Uterus (tissue), 2 donors: ENCODE data around the gene ZC3H13.

Experiments
- CTCF ChIP-seq, 4 experiments: fragments of 200-600 bp in 2 of 4; fragments of 450-650 bp in 2 of 4; sonication (generic) in 2 of 4; IDR thresholded peaks; one replicate each; pipeline ENCODE4 v1.5.1; 2016 to 2019; ENCODE audit warnings: antibody characterized with exemption in 4 of 4, mild to moderate bottlenecking in 2 of 4, moderate library complexity in 1 of 4
- POLR2A ChIP-seq, 2 donors: fragments of 450-650 bp; IDR thresholded peaks; one replicate each; pipeline ENCODE4 v1.6.1; 2016; ENCODE audit warnings: antibody characterized with exemption in 2 of 2, mild to moderate bottlenecking in 1 of 2, moderate library complexity in 1 of 2

- TF ChIP-seq CTCF (IDR thresholded peaks at IDR 0.05): no peak
- TF ChIP-seq POLR2A (IDR thresholded peaks at IDR 0.05): no peak
Measured at GRCh38 chr13:45967589-45967988, 85.0 kb downstream of the ZC3H13 start.
